Suppressor macrophage treated with lipopolysaccharide for 4 hours (primary cell): Measurements from ENCODE around the gene TMEM120A.

Experiments used
- DNase-seq: peaks from one replicate; pipeline ENCODE4 v3.0.0-alpha.2; 2020

Gene TMEM120A

GRCh38 chr7:75993689-75994387 is 557 bp downstream of the TMEM120A start:
- peak; percentile 35 for DNase-seq

DNA sequence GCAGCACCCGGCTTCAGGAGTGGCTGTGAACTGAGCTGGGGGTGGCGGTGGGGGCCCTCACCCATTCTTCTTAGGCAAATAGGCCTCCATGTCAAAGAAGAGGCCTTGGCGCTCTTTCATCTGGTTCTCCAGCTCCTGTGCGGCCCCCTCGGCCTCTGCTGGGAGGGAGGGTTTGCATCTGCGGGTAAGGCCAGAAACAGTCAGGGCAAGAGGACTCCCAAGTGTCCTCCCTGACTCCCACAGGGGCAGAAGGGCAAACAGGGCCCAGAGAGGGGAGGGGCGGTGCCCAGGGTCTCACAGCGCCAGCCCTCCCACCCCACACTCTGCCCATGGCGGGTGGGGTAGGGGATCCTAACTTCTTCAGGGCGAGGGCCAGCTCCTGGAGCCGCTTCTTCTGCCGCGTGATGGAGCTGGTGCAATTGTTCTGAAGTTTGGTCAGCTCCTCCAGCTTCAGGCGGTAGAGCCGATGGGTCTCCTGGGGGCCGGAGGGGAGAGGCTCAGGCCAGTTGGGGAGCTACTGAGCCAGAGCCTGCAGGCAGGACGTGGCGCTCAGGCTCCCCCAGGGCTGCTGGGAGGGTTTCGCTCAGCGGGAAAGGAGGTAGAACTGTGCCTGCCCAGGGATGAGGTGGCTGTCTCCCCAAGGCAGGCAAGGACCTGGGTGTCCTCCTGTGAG is 2.2 kb downstream of the TMEM120A start:
- DNase-seq, result no peak

GRCh38 chr7:75991531-75992082 is 2.8 kb downstream of the TMEM120A start:
- DNase-seq, result no peak

DNA sequence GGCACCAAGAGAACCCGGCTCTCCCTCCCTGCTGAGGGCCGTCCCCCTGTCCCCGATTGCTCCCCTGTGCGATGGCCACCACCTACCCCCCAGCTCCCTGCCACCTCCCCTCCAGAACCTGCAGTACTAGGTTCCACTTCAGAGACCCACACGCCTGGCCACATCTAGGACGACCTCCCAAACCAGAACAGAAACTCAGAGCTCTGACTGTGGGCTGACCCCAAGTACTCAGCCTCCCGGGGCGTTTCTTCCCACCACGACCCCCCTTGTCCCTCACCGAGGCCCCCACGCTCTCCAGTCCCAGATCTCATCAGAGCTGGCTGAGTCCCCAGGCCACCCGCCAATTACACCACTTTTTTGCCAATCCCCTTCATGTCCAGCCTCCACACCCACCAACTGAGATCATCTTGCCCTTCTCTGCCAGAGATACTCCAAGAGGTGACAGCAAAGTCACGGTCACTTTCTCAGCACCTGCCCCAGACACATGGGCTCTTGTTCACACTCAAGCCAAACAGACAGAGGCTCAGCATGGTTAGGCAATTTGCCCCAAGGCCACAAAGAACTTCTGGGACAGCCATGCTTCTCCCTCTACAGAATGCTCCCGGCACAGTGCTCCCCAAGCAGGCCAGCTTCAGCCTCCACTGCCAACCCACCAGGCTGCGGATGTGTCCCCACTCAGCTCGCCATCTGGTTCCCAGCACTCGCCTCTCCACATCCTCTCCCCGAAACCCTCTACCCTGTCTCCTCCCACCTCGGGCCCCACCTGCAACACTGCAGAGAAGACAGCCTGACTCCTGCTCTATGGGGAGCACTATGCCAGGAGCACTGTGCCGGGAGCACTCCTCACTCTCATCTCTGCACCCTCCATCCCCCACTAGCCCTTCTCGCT is 4.7 kb downstream of the TMEM120A start:
- no peak for DNase-seq

DNA sequence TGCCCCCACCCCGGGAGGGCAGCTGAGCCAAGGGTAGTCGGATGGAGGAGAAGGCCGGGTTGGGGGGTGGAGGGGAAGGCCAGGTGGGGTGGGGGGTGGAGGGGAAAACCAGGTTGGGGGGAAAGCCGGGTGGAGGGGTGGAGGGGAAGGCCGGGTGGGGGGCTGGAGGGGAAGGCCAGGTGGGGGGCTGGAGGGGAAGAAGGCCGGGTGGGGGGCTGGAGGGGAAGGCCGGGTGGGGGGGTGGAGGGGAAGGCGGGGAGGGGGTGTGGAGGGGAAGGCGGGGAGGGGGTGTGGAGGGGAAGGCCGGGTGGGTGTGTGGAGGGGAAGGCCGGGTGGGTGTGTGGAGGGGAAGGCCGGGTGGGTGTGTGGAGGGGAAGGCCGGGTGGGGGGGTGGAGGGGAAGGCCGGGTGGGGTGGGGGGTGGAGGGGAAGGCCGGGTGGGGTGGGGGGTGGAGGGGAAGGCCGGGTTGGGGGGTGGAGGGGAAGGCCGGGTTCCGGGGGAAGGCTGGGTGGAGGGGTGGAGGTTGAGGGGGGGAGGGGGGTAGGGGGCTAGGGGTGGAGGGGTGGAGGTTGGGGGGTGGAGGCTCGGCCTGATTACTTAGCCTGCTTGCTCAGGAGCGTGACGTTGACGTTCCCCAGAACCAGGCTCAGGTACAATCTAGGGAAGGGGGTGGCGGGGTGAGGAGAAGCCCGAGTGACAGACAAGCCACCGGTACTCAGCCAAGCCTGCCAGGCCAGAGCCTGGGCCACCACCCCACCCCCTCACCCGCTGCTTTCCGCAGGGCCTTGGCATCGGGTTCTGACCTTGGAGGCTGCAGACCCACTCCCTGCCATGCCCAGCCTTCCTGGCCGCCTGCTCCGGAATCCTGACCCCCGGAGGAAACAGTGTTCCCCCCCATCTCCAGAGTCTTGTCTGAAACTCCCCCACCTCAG is 5.6 kb downstream of the TMEM120A start:
- no peak for DNase-seq

DNA sequence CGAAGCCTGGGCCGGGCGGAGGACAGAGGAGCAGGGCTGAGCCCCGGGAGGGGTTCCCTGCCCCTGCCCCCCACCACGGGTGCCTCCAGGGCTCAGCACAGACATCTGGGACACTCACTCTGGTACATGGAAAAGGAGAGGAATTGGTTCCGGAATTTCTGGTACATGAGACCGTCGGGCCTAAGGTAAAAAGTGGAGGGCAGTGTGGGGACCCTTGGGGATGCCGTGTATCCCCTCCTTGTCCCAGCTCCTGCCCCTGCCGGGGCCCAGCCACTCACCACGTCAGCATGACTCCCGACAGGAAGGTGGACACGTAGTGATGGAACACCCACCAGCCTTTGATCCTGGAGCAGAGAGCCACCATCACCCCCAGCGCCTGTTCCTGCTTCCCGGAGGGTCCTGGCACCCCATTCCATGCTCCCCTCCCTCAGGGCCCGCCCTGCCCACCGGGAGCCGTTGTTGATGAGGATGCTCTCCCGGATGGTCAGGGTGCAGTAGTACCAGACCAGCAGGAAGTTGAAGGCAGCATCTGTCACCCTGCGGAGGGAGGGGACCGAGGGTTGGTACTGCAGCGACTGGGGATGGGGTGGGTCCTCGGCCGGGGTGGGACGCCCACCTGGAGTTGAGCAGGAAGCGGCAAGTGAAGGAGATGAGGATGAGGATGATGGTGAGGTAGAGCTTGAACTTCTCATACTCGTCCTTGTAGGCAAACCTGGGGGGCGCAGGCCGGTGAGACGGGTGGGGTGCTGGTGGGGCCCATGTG is 6.4 kb downstream of the TMEM120A start:
- DNase-seq, result no peak

DNA sequence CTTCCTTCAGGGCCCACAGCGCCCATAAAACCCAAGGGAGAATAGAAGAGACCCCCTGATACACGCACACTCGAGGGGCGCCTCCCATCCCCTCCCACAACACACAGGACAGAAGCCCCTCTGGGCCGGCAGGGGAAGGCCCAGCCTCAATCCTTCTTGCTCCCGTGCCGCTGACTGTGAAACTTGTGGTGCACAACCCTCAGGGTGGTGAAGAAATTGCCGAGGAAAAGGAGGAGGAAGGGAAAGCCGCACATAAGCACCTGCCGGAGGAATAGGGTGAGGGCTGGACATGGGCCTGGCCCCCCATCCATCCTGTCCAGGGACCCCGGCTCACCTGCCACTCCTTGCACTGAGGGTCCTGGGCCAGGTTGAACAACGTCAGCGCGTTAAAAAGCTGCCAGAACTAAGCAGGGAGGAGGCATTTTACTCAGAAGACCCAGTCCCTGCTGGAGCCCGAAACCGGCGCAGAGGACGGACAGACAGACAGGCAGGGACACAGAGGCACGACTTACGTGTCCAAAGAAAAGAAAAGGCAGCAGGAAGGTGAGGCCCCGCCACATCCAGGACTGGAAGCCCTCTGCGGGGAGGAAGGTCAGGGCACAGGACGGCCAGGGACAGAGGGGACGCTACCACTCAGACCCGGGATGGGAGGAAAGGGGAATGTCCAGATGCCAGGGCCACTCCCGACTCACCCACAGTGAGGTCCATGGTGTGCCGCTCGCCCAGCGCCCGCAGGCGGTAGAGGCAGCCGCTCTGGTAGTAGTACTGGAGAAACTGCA is 7.2 kb downstream of the TMEM120A start:
- DNase-seq, result no peak

GRCh38 chr7:75986147-75986781 is 8.1 kb downstream of the TMEM120A start:
- DNase-seq, result no peak

- no peak for DNase-seq
Measured at GRCh38 chr7:75985518-75986146, 8.8 kb downstream of the TMEM120A start.

- DNase-seq, result no peak
Measured at GRCh38 chr7:75985009-75985517, 9.3 kb downstream of the TMEM120A start.

DNA sequence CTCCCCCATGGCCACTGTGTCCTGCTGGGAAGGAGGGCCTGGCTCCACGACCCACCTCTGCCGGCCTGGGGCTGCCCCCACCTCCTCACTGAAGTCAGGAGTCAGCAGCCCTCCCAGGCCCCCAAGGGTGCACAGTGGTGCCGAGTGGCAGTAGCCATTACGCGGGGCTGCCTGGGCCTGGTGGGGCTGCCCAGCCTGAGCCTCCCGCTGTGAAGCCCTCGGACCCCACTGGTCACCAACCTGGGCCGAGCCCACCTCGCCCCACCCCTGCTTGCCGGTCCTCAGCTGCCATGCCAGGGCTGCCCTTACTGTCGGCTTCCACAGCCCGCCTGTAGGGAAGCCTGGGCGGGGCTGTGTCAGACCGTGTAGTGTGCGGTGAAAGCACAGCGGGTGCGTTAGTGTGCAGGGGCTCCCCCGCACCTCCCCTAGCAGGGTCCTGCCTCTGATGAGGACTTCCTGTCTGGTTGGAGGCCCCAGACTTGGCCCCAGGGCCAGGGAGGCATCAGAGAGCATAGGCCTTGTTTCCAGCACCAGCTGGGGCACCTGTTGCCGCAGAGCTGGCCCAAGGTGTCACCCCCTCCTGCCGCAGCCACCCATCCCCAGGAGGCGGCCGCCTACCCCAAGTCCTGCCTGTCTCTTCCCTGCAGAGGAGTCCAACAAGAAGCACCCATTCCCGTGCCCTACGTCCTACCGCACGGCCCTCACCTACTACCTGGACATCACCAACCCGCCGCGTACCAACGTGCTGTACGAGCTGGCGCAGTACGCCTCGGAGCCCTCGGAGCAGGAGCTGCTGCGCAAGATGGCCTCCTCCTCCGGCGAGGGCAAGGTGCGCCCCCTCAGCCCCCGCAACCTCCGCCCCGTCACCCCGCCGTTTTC is 10.0 kb downstream of the TMEM120A start:
- DNase-seq, result no peak

GRCh38 chr7:75983471-75984129 is 10.8 kb downstream of the TMEM120A start:
- DNase-seq, result no peak

- DNase-seq, result no peak
Measured at GRCh38 chr7:75982306-75983064, 11.9 kb downstream of the TMEM120A start.

DNA sequence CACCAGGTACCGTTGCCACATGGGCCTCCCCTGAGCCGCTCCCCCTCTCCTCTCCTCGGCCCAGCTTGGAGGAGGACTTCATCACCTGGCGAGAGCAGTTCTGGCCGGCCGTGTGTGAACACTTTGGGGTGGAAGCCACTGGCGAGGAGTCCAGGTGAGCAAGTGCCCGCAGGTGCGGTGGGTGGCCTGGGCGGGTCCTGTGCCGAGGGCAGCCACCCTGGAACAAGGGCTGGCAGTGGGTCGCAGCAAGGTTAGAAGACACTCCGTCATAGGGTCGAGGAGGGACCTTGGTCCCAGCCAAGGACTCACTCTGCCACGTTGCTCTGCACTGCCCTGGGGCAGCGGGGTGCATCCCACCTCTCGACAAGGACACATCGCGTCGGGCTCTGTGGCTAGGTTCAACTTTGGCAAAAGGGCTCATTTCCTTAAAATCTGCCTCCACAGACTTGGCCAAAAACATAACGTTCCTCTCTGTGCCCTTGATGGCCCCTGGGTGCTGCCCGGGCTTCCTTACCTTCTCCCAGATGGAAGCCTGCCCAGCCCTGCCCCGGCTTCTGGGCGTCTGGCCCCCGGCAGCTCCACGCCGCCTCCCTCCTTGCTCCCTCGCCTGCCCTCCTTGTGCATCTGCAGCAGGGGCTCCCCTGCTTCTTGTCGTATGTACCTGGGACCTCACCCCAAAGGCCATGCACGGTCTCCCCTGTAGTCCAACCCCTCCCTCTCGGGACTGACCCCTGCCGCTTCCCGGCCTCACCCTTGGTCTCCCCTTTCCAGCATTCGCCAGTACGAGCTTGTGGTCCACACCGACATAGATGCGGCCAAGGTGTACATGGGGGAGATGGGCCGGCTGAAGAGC is 12.7 kb downstream of the TMEM120A start:
- no peak for DNase-seq

- no peak for DNase-seq
Measured at GRCh38 chr7:75981203-75981452, 13.3 kb downstream of the TMEM120A start.
